MV-4-11 (cell line): ENCODE measurements around the gene COL27A1.

Source experiments
- DNase-seq: peaks from one replicate; lab custom pipeline; 2025; lab: John Stamatoyannopoulos, UW

COL27A1 gene

DNA sequence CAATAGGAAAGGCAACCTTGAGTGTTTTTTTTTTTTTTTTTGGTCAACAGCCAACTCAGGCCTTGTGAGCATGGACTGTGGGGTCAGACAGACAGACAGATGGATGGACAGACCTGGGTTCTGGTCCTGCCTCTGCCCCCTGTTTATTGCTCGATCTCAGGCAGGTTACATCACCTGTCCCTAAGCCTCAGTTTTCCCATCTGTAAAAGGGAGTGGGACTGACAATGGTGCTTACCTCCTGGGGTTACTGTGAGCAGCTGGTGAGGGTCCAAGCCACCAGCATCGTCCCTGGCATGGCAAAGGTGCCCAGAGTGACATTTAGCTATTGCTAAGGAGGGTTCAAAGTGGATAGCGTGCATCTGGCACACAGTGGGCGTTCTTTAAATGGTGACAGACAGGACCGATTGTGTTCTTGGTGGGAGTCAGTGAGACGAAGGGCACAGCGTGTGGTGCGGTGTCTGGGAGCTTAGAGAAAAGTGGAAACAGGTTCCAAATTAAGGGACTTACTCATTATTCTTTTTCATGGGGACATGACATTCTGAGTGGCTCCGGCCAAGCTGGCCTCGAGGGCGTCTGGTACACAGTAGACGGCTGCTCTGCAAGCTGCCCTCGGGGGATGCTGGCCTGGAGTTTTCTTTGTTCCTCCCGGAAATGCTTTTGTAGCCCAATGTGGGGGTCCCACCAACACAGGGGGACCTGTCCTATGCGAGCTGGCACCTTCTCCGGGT lies 72.1 kb downstream of the COL27A1 start:
- DNase-seq: no peak

DNA sequence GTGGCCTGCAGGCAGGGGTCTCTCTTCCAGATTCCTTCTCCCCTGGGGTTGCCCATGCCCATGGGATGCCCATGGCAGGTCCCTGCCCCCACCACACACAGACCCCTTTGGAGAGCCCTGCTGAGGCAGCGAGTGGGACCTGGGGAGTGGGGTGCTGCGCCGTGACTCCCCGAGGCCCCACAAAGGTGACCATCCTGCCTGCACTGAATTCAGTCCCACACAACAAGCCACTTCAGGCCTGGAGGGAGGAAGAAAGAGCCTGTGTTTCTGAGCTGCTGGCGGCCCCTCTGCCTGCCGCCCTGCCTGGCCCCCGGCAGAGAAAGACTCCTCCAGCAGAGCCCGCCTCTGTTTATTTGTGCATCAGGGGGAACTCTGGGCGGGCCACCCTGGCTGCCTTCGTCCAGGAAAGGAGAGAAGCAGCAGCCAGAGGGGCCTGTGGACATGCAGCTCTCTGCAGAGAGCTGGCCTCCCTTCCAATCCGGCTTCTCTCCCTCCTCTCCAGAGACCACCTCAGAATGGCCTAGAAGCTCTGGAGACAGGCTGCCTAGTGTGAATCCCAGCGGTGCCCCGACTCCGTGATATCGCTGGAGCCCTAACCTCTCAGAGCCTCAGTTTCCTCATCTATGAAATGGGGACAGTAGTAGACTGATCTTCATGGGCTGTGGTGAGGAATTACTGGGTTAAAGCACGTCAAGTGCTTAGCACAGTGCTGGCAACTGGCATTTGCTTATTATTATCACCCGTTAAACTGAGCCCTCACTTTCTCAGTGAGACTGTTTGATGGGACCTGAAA lies 72.9 kb downstream of the COL27A1 start:
- DNase-seq: no peak

DNA sequence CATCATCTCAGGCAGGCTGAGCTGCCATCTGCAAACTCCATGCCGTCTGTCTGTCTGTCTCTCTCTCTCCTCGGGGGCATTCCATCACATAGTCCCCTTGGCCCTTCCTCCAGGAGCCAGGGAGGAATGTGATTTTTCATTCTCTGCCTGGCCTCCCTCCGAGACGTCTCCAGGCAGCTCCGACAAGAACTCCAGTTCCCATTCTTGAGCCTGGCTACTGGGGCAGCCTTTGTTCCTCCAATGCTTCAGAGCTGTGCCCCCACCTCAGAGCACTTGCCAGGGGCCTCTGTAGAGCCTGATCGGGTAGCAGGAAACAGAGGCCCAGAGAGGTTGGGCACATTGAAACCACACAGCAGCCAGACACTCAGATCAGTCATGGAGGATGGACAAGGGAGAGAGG lies 74.0 kb downstream of the COL27A1 start:
- DNase-seq: no peak

DNA sequence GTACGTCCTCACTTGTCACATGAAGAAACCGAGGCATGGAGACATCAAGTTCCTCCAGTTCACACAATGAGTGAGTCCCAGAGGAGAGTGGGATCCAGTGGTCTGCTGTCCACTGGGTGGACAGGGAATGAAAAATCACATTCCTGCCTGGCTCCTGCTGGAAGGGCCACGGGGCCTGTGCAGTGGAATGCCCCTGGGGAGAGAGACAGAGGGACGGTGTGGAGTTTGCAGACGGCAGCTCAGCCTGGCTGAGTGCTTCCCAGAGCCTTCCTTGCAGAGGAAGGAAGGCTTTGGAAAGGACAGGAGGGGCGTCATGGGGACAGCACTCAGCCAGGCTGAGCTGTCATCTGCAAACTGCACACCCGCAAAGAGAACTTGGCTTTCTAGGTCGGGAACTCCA lies 74.7 kb downstream of the COL27A1 start:
- DNase-seq: no peak

DNA sequence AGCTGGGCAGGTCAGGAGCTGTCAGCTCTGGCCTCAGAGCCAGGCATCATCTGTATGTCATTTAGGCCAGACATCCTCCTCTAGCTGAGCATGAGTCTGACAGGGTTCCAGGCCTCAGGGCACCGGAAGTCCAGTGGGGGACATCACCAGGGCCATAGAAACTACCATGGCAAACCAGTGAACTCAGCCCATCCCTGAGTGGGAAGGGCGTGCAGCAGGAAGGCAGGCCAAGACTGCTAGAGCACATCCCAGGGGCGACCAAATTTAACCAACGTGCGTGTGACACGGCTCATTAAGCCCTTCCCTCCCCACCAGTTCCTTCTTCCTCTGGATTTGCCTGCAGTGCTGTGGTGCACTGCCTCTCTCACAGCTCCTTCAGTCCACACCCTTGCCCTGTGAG lies 75.9 kb downstream of the COL27A1 start:
- peak; percentile 14 for DNase-seq

DNA sequence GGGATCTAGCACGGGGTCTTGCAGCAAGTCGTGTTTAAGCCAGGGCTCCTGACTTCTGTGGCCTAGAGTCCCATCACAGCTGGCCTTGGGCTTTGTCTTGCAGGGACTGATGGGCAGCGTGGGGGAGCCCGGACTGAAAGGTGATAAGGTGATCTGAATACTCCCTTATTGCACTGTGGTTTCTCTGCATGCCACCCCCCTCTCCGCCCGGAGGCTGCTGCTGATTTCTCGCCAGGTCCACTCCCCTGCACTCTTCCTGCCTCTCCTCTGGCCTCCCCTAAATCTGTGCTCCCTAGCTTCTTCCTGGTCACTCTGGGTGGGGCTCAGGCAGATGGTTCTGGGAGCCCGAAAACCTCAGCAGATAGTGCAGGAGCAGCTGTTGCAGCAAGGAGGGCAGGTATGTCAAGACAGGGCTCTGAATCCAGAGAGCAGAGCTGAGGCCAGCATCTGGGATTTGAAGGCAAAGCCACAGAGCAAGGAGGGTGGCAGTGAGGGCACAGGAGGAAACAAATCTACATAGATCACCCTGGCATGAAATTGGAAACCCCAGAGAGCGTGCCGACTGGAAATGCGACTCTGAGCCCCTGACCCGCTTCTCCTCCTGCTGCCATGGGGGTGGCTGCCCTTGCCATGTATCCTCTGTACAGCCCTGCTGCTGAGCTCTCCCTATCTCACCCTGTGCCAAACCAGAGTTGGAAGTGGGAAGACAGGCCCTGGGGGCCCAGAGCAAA lies 76.5 kb downstream of the COL27A1 start:
- no peak for DNase-seq

DNA sequence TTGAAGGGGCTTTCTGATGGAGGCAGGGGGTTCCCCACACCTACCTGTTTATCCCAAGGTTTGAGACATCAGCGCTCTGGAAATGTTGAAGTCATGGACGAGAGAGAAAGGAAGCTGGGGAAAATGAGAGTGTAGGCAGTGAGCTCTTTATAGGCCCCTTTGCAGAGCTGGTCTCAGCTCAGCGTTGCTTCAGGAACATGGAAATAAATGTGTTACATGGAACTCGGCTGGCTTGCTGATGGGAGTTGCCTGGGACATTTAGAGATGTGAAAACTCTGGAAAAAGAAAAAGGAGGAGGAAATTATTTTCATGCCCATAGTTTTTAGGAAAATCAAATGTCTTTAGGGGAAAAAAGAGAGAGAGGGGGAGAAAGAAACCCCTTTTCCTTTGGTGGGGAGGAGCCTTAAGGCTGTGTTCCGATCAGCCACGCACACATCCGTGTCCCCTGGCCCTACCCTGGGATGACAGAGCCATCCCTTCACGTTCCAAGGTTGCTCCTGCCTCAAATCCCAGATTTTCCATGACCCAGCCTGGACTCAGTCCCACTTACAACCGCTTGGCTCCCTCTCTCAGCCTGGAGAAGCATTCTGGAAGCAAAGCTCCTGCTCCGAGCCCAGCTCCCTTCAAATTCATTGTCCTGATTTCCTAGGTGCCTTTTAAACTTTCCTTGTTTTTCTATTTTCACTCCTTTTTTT lies 78.3 kb downstream of the COL27A1 start:
- no peak for DNase-seq

DNA sequence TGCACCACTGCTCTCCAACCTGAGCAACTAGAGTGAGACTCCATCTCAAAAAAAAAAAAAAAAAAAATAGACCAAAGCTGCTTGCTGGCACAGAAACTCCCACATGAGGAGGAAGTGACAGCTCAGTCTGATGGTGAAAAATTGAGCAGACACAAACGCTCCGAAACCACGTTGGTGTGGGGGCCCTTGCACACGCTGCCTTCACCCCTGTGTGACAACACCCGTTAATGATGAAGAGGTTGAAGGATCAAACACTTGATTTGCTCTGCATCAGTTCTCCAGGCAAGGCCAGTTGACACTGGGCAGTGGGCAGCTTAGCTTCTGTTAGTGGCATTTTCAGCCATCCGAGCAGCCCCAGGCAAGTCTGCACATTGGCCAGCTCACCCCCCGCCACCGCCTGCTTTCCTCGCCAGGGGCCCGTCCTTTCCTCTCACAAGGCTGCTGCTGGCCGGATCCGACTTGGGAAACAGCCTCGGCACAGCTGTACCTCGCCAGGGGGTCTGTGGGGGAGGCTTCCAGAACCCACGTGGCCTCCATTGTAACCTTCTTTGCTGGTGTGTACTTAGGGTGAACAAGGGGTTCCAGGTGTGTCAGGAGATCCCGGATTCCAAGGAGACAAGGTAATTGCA lies 79.8 kb downstream of the COL27A1 start:
- DNase-seq: peak; percentile 75

DNA sequence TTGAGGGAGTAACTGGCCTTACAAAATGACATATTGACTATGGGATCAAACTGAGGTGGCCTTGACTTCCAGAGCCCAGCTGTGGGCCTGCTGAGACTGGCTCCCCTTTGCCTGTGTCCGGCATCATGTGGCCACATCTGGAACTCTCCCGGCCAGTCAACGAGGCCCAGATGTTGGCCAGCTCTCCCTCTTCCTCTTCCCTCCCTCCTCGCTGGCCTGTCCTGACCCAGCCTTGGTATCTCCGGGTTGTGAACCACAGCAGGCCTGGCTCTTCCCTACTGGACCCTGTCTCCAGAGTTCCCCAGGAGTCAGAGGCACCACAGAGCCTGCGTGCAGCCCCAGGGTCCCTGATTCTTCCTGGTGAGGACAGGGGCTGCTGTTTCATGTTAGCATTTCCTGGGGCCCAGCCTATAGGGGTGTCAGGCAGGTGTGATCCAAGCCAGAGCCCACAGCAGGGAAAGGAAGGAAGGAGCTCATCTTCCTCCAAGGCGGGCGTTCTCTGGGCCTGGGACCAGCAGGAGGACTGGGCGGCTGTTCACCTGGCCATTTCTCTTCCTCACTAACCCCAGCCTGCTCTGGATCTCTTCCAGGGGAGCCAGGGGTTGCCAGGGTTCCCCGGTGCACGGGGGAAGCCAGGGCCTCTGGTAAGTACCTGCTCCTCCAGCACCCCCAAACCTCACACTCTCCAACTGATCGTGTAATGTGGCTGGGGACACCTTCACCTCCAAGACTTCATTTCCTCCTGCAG lies 81.2 kb downstream of the COL27A1 start:
- no peak for DNase-seq

DNA sequence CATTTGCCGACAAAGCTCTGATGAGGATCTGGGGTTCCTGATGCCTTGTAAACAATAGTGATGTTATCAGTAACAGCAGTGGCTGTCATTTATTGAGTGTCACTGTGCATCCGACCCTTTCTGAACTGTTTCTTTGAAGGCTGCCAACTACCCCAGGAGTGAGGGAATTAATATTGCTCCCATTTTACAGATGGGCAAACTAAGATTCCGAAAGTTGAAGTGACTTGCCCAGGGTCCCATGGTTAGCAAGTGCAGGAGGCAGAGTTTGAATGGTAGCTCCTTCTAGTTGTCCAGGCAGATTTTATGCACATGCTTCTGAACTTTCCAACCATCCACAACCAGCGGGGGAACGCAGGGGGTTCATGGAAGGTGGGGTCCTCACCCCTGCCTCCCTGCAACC lies 81.9 kb downstream of the COL27A1 start:
- DNase-seq: no peak

DNA sequence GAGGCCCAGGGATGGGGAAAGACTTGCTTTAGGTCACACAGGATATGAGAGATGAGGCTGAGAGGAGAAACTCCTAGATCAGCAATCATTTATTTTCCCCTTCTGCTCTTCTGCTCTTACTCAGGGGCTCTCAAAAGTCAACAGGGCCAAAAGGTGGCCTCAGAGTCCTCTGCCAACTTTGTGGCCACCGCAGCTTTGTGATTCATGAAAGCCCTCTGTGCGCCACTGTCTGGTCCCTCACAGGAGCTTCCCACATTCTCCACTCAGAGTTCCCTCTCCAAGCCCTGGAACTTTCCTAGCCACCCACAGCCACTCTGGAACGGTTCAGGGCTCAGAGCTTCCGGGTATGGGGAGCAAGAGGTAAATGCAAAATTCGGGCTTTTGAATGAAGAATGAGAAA lies 82.4 kb downstream of the COL27A1 start:
- no peak for DNase-seq

DNA sequence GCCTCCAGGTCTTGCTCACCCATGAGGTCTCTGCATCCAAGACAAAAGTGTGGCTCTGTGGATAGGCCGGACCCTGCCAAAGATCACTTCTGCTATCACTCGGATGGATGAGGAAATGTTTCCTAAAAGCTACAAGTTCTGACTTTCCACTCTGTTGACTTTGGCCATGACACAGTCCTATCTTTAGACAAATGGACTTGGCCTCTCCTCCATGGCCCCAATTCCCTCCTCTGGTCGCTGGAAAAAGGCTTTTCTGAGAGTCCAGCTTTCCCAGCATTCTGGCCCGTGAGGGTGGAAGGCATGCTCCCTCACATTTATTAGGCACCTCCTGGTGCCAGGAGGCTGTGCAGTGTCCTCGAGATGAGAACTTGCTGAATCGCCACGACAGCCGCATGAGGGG lies 83.1 kb downstream of the COL27A1 start:
- no peak for DNase-seq

DNA sequence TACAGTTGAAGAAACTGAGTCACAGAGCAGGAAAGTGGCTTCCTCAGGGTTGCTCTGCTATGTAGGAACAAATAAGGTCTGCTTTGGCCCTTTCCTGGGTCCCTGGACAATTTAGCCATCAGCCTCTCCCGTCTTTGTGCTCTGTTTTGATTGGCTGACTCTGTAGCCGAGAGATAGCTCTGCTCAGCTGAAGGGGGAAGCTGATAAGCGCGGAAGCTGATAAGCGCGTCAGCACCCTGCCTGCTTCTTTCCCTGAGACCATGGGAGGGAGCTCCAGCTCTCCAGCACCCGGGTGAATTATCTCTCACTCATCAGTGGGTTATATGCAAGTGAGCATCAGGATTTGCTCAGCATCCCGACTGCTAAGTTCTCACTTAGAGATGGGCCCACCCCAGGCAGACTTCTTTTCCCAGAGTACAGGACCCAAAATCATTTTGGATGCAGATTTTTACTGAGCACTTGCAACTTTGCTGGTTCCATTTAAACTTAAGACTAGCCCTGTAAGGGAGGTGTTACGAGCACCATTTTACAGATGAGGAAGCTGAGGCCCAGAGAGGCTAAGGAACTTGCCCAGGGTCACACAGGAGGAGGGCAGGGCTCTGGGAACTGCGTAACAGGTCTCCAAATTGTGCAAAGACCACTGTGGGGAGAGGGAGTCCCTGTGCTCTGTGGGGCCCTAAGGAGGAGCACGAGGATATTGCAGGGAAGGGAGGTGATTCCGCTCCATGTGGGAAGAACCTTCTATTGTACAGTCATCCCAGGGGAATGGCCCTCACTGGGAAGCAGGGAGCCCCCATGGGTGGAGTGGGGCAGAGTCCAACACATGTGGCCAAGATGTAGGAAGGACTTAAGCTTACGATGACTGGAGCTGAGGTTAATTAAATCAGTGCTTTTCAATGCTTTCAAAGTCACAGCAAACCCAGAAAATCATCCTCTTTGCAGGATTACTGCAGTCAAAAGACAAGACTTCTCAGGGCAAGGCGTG lies 83.8 kb downstream of the COL27A1 start:
- DNase-seq: no peak

DNA sequence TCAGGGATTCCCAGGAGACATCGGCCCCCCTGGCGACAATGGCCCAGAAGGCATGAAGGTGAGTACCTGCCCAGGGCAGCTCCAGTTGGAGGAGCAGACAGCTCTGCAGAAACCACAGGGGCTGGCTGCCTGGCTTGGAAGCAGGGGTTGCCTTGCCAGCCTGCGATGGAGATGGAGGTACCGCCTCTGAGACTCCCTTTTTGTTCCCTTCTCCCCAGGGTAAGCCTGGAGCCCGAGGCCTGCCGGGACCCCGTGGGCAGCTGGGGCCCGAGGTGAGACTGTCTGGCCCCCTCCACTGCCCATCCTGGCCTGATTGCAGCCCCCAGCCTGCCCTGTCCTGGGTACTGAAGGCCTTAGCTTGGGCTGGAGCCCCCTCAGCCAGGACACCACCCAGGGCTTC lies 84.9 kb downstream of the COL27A1 start:
- no peak for DNase-seq

DNA sequence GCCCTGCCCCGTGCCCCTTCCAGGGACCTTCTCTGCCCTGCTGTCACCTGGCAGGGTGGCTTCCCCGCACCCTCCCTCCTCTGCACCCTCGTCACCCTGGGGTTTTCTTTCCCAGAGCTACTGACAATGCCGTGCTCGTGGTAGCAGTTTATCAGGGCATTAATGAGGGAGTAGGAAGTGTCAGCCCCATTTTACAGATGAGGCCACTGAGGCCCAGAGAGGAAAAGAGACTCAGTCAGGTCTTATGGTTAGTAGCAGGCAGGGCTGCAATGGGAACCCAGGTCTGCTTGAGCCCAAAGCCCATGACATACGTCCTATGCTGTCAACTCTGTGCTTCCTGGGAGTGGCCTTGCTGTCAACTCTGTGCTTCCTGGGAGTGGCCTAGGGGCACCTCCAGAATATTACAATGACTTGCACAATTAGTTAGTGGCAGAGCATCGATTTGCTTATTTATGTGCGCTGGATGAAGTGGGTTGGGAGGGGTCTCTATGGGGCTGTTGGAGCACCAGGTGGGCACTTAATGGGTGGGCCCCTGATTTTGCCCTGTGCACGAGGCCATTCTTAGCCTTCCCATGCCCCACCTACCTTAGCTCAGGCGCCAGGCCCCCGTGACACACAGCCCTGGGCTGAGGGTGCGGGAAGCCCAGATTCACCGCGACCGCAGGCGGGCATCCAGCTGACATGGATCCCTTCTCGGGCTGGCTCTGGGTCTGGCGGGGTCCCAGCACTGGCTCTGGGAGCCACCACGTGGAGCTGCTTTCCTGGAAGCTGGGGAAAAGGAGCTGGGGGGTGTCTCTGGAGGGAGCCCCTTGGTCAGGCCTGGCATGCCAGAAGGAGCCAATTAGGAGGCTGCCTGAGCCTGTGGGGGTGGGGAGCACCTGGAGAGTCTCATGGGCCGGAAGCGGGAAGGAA lies 85.6 kb downstream of the COL27A1 start:
- DNase-seq: no peak

DNA sequence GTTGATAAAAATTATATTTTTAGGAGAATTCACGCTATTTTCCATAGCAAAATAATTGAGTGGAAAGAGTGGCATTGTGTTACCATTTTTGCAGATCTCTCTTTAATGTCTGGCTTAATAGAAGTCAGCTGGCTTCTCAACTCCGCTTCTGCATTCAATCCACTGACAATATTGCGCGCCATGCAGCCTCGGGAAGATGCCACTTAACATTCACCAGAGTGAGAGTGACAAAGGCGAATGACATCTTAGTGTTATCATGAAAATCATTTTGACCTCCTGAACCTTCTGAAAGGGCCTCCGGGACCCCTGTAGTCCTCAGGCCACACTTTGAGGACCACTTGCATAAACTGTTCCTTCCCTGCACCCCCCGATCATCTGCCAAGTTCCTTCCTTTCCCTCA lies 87.5 kb downstream of the COL27A1 start:
- DNase-seq: no peak

DNA sequence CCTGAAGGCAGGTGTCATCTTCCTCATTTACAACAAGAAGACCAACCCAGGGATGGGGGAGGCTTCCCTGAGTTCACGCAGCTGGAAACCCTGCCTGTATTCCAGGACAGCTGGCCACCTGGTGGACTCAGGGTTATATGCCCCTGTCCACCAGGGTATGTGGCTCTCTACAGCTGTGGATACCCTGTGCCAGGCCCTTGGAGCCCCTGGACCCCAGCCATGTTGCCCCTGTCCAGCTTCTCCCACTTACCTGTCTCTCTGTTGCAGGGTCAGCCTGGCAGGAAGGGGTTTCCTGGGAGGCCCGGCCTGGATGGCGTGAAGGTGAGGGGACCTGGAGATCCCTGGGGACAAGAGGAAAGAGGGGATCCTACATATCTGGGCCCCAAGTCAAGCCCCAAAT lies 87.9 kb downstream of the COL27A1 start:
- no peak for DNase-seq

DNA sequence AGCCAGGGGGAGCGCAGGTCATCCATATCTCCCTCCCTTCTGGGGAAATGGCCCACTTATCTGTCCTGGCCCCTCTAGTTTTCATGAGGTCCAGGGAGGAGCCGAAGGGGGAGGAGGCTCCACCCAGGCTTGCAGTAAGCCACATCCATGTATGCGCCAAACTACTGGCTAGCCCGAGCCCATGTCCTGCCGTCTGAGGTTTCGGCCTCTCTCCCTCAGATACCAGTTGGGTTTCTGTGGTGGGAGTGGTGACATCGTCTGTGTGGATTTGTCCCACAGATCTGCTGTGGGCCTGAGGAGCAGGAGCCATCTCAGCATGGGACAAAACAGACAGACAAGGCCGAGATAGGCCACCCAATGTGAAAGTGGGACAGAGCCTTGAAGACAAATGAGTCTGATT lies 89.2 kb downstream of the COL27A1 start:
- peak; percentile 18 for DNase-seq

DNA sequence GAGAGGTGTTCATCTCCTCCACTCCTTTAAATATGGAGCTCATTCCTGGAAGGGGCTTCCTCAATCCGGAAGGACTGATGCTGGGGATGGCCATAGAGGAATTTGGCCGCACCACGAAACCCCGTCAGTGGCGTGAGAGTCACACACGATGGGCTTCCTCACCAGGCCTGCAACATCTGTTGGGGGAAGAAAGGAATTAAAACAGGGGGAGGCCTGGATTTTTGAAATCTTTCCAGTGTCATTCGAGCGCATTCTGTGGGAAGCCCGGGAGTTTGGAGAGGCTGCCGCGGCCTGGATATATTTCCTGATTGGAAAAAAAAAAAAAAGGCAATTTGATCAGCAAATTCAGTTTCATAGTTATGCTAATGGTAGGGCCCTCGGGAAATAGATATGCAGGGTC lies 91.2 kb downstream of the COL27A1 start:
- no peak for DNase-seq
